VCaP (cell line): ENCODE measurements around the gene ANKRD52.

Source experiments
- H3K27ac ChIP-seq: fragments of 450-650 bp; 2 replicates; pipeline ENCODE4 v1.5.1; 2017
- CTCF ChIP-seq: fragments of 450-650 bp; conservative IDR thresholded peaks from 2 replicates; pipeline ENCODE4 v1.5.1; 2017; ENCODE audit warnings: mild to moderate bottlenecking, moderate library complexity

ANKRD52 gene

GRCh38 chr12:56224102-56224701 is 34.0 kb downstream of the ANKRD52 start, which contains the start of gene NABP2:
Gene NABP2, plus strand, starts transcription at chr12:56224342. Its CDS starts 515 bp downstream, at chr12:56224857.
- H3K27ac ChIP-seq, result peak within 1 kb of the TSS; percentile 98
- peak; percentile 99 for TF ChIP-seq CTCF

DNA sequence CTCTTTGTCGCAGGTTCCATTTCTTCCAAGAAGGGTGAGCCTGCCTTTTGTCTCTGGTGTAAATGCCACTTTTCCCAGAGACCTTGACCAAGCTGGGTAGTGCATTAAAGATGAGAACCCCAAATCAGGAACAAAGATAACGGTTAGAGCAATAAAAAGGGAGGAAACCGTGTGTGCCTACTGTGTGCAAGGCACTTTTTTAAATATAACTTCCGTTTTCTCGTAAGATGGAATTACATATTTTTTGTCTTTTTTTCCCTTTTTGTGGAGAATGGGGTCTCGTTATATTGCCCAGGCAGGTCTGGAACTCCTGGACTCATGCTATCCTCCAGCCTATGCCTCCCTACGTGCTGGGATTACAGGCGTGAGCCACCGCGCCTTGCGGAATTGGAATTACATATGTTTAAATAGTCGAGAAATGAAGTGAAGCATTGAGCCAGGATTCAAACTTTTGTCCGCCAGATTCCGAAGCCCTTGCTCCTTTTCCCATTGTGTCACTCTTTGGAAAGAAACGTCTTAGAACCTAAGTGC is 34.5 kb downstream of the ANKRD52 start:
- H3K27ac ChIP-seq, result peak overlapping the region; percentile 98
- no peak for TF ChIP-seq CTCF

GRCh38 chr12:56222531-56222895 is 35.7 kb downstream of the ANKRD52 start:
- TF ChIP-seq CTCF, result no peak
- peak overlapping the region; percentile 98 for H3K27ac ChIP-seq

DNA sequence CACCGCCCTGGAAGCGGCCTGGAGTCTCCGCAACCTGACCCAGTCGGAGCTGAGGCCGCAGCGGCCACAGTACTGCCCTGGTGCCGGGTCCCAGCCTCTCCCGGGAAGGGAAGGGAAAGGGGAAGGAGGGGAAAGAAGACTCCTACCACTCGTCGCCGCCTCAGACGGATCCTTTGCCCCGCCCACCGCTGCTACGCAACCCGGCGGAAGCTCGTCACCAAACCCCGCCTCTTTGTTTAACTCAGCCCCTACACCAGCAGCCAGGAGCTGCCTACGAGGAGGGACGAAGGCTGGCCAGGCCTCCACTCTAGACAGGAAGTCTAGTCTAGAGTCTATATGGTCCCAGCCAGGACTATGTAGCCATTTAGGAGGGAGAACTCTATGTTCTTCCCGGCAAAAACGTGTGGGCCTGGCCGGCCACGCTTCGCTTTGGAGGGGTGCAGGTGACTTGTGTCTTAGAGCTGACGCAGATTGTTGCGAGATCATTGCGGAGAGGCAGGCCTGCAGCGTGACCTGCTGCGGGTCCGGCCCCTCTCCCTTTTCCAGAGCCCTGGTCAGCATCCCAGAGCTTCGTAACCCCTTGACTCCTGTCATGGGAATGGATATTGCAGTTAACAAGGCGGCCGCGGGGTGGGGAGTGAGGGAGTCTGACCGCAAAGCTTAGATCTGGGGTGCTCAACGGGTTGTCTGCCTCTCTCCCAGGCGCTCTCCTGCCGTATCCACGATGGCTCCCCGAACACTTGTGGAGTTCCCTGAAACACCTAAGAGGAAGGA is 36.2 kb downstream of the ANKRD52 start, which contains the start of gene RNF41:
Gene RNF41, minus strand, starts transcription at position 166 of the 774 bp plus-strand sequence. CDS start 7,875 bp downstream, outside the sequence.
- H3K27ac ChIP-seq, result peak within 1 kb of the TSS; percentile 98
- TF ChIP-seq CTCF, result no peak

DNA sequence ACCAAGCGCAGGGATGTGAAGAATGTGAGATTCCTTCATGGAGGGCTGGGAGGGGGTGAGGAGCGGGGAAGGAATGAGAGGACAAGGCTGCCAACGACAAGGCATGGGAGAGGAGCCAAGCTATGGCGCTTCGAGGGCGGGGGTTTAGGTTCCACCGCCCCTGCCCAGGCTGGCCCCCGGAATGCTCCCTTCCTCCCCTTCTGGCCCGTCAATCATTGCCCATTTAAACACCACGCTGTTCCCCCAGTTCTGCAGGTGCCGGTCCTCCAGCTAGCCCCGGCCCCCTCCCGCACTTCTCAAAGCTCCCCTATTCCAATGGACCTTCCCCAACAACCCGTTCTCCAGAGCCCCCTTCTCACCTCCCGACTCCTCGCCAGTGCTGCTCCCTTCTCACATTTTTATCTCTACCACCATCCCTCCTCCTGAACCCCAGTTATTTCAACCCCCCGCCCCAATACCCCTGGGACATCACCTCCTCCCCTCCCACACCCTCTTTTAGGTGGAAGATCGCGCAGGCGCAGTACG is 36.9 kb downstream of the ANKRD52 start:
- peak overlapping the region; percentile 98 for H3K27ac ChIP-seq
- no peak for TF ChIP-seq CTCF

DNA sequence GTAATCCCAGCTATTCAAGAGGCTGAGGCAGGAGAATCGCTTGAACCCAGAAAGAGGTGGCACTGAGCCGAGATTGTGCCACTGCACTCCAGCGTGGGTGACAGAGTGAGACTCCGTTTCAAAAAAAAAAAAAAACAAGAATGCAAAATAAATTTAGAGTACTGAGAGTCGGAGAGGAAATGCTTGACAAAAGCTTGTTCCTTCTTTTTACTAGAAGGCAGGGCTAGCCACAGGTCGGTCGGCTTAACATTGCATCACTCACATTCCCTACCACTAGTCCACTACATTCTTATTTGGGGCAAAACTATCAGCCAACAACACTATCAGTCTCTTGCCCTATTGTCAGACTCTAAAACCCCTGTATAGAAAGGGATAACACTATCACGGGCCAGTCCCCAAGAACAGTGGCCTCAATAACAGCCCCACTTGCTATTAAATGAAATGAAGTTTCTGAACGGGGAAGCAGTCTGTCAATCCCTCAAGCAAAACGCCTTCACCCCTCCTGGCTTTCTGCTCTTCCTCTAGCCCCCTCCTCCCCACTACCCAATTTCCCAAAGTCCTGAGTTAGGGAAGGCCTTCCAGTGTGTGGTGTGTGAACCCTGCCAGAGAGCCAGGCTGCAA is 37.5 kb downstream of the ANKRD52 start:
- no peak for TF ChIP-seq CTCF
- peak overlapping the region; percentile 98 for H3K27ac ChIP-seq

- TF ChIP-seq CTCF, result no peak
- H3K27ac ChIP-seq, result peak overlapping the region; percentile 98
These were observed 38.3 kb downstream of the ANKRD52 start for GRCh38 chr12:56219840-56220239.
